DND-41 (cell line): ENCODE data around the gene SYNE2.

Experiments used
- EZH2 ChIP-seq: IDR thresholded peaks from 3 replicates; pipeline ENCODE4 v1.6.1; 2012; ENCODE audit warnings: borderline replicate concordance, low read depth, mild to moderate bottlenecking, moderate library complexity, low read length, inconsistent platforms; ENCODE audit not compliant: severe bottlenecking
- TF ChIP-seq, protein P1 (sequence below): IDR thresholded peaks from 2 replicates; pipeline ENCODE4 v1.5.1; 2012; ENCODE audit warnings: borderline replicate concordance, low read length, moderate library complexity, mild to moderate bottlenecking; ENCODE audit not compliant: poor library complexity, severe bottlenecking; ENCODE audit errors: extremely low read depth

DNA sequence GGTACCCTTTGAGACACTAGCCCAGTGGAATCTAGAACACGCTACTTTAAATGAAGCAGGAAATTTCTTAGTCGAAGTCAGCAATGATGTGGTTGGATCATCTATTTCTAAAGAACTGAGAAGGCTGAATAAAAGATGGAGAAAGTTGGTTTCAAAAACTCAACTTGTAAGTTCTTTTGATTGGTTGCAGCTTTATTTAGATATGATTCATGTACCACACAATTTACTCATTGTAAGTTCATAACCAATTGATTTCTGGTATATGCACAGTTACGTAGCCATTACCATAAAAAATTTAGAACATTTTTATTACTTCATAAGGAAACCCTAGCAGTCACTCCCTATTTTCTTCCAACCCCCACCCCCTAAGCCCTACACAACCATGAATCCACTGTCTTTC is 129.8 kb downstream of the SYNE2 start:
- TF ChIP-seq, protein P1, sequence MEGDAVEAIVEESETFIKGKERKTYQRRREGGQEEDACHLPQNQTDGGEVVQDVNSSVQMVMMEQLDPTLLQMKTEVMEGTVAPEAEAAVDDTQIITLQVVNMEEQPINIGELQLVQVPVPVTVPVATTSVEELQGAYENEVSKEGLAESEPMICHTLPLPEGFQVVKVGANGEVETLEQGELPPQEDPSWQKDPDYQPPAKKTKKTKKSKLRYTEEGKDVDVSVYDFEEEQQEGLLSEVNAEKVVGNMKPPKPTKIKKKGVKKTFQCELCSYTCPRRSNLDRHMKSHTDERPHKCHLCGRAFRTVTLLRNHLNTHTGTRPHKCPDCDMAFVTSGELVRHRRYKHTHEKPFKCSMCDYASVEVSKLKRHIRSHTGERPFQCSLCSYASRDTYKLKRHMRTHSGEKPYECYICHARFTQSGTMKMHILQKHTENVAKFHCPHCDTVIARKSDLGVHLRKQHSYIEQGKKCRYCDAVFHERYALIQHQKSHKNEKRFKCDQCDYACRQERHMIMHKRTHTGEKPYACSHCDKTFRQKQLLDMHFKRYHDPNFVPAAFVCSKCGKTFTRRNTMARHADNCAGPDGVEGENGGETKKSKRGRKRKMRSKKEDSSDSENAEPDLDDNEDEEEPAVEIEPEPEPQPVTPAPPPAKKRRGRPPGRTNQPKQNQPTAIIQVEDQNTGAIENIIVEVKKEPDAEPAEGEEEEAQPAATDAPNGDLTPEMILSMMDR: no peak
- no peak for TF ChIP-seq EZH2
